GM23338 (cell line): ENCODE measurements around the gene ADCYAP1R1. TPM values are rescaled to one million over a fixed set of nuclear protein-coding genes. Genes with fewer than 3 reads are reported as not detected.

ENCODE experiments used
- ATAC-seq: fragments of 200-7000 bp; cut with Tn5 transposase; 3 replicates; pipeline ENCODE4 v1.9.1; 2020
- DNase-seq: peaks from one replicate; pipeline ENCODE4 v3.0.0-alpha.2; 2015; ENCODE audit warnings: low spot score
- H2AFZ ChIP-seq: fragments of 200-600 bp; sonication (generic); 2 replicates; pipeline ENCODE4 v1.8.0; 2016; ENCODE audit warnings: antibody characterized with exemption, mild to moderate bottlenecking, moderate library complexity
- H3F3A ChIP-seq: fragments of 200-600 bp; sonication (generic); replicated peaks from 2 replicates; pipeline ENCODE4 v1.8.0; 2017; ENCODE audit warnings: antibody characterized with exemption, mixed run types, low read depth
- H3K27ac ChIP-seq: fragments of 200-600 bp; sonication (generic); 2 replicates; pipeline ENCODE4 v1.6.1; 2016; ENCODE audit warnings: low read depth
- H3K27me3 ChIP-seq: fragments of 200-600 bp; sonication (generic); 2 replicates; pipeline ENCODE4 v1.8.0; 2016; ENCODE audit warnings: mild to moderate bottlenecking, mixed run types, moderate library complexity; ENCODE audit not compliant: insufficient read depth
- H3K36me3 ChIP-seq: fragments of 200-600 bp; sonication (generic); 2 replicates; pipeline ENCODE4 v1.8.0; 2016; ENCODE audit warnings: mild to moderate bottlenecking; ENCODE audit not compliant: insufficient read depth
- H3K4me1 ChIP-seq: fragments of 200-600 bp; sonication (generic); 2 replicates; pipeline ENCODE4 v1.8.0; 2016; ENCODE audit warnings: mild to moderate bottlenecking, moderate library complexity; ENCODE audit not compliant: insufficient read depth
- H3K4me2 ChIP-seq: fragments of 200-600 bp; sonication (generic); 2 replicates; pipeline ENCODE4 v1.7.1; 2017; ENCODE audit warnings: mixed run types
- H3K4me3 ChIP-seq: fragments of 200-600 bp; sonication (generic); 2 replicates; pipeline ENCODE4 v1.6.1; 2016; ENCODE audit warnings: mixed run types
- H3K79me2 ChIP-seq: fragments of 200-600 bp; sonication (generic); replicated peaks from 2 replicates; pipeline ENCODE4 v1.8.0; 2017; ENCODE audit warnings: mild to moderate bottlenecking; ENCODE audit not compliant: insufficient read depth
- H3K9me2 ChIP-seq: fragments of 200-600 bp; sonication (generic); 2 replicates; pipeline ENCODE4 v1.8.0; 2017; ENCODE audit not compliant: insufficient read depth
- H4K20me1 ChIP-seq: fragments of 200-600 bp; sonication (generic); replicated peaks from 2 replicates; pipeline ENCODE4 v1.8.0; 2017; ENCODE audit warnings: mild to moderate bottlenecking; ENCODE audit not compliant: insufficient read depth
- H3K27ac Mint-ChIP-seq: 2 replicates; pipeline ENCODE4 v1.8.0; 2020; ENCODE audit warnings: inconsistent platforms, mild to moderate bottlenecking, moderate library complexity, mixed read lengths
- H3K27me3 Mint-ChIP-seq: 3 replicates; pipeline ENCODE4 v1.8.0; 2022; ENCODE audit warnings: low read depth, mild to moderate bottlenecking, moderate library complexity, mixed read lengths, inconsistent platforms; ENCODE audit not compliant: insufficient read depth, poor library complexity
- H3K36me3 Mint-ChIP-seq: 3 replicates; pipeline ENCODE4 v1.8.0; 2021; ENCODE audit warnings: low read depth, mild to moderate bottlenecking, inconsistent platforms, moderate library complexity, mixed read lengths
- H3K4me1 Mint-ChIP-seq: 3 replicates; pipeline ENCODE4 v1.8.0; 2020; ENCODE audit warnings: mild to moderate bottlenecking, inconsistent platforms, mixed read lengths
- H3K4me3 Mint-ChIP-seq: 3 replicates; pipeline ENCODE4 v1.8.0; 2021; ENCODE audit warnings: moderate library complexity, mild to moderate bottlenecking, inconsistent platforms, mixed read lengths
- H3K9me3 Mint-ChIP-seq: 3 replicates; pipeline ENCODE4 v1.8.0; 2020; ENCODE audit warnings: moderate library complexity, mild to moderate bottlenecking, inconsistent platforms, mixed read lengths
- CREB1 ChIP-seq: fragments of 250-450 bp; sonication (Bioruptor Pico); IDR thresholded peaks from 2 replicates; pipeline ENCODE4 v1.5.0; 2020; ENCODE audit warnings: low read depth, mild to moderate bottlenecking, moderate library complexity
- CTCF ChIP-seq, 2 experiments: fragments of 200-600 bp in 1 of 2; sonication (generic) in 1 of 2; conservative IDR thresholded peaks; 2 replicates each; pipeline versions ENCODE4 v1.5.1 to v1.6.1; 2016 to 2017; ENCODE audit warnings: antibody characterized with exemption in 2 of 2, low read depth in 2 of 2, mild to moderate bottlenecking in 2 of 2, moderate library complexity in 1 of 2
- ETS1 ChIP-seq: IDR thresholded peaks from 2 replicates; pipeline ENCODE4 v1.6.1; 2016; ENCODE audit warnings: antibody characterized with exemption
- EZH2 ChIP-seq: fragments of 200-600 bp; sonication (generic); IDR thresholded peaks from one replicate; pipeline ENCODE4 v1.8.0; 2017; ENCODE audit warnings: antibody characterized with exemption, mild to moderate bottlenecking, low read depth; ENCODE audit not compliant: unreplicated experiment
- EZH2phosphoT487 ChIP-seq: fragments of 200-600 bp; sonication (generic); IDR thresholded peaks from one replicate; pipeline ENCODE4 v1.8.1; 2018; ENCODE audit warnings: antibody characterized with exemption; ENCODE audit not compliant: unreplicated experiment
- JUNB ChIP-seq: IDR thresholded peaks from one replicate; pipeline ENCODE4 v1.6.1; 2016; ENCODE audit warnings: antibody characterized with exemption; ENCODE audit not compliant: unreplicated experiment
- NANOG ChIP-seq: IDR thresholded peaks from 2 replicates; pipeline ENCODE4 v1.6.1; 2016; ENCODE audit warnings: antibody characterized with exemption, borderline replicate concordance
- POLR2AphosphoS5 ChIP-seq: IDR thresholded peaks from 2 replicates; pipeline ENCODE4 v1.6.1; 2016; ENCODE audit warnings: antibody characterized with exemption, low read depth
- REST ChIP-seq: IDR thresholded peaks from one replicate; pipeline ENCODE4 v1.6.1; 2018; ENCODE audit warnings: antibody characterized with exemption; ENCODE audit not compliant: unreplicated experiment
- STAT1 ChIP-seq: IDR thresholded peaks from one replicate; pipeline ENCODE4 v1.6.1; 2016; ENCODE audit warnings: antibody characterized with exemption; ENCODE audit not compliant: unreplicated experiment
- ZNF114 ChIP-seq: fragments of 250-450 bp; sonication (Bioruptor Pico); IDR thresholded peaks from 2 replicates; pipeline ENCODE4 v1.5.0; 2020; ENCODE audit warnings: mild to moderate bottlenecking, moderate library complexity
- ZNF331 ChIP-seq: fragments of 250-450 bp; sonication (Bioruptor Pico); IDR thresholded peaks from 2 replicates; pipeline ENCODE4 v1.5.0; 2020; ENCODE audit warnings: low read depth, mild to moderate bottlenecking, moderate library complexity
- ZNF462 ChIP-seq: fragments of 250-450 bp; sonication (Bioruptor Pico); IDR thresholded peaks from 2 replicates; pipeline ENCODE4 v1.5.0; 2020; ENCODE audit warnings: mild to moderate bottlenecking, moderate library complexity
- polyA plus RNA-seq: library from polyadenylated mRNA; unstranded; fragments of >200 nt; fragmentation: Nextera tagmentation; extraction: Ambion mirVana; gene quantifications from 2 replicates; pipeline ENCODE4 v1.2.1, GENCODE V29; 2016
- total RNA-seq: library from RNA; depleted of rRNA; stranded (reverse); fragments of >200 nt; shearing (Covaris generic); gene quantifications from 2 replicates; pipeline ENCODE4 v1.2.3, GENCODE V29; 2014

ADCYAP1R1 gene
- total and polyA plus RNA-seq, 2 experiments from 2014 or later, result 1.8 to 10.6 TPM

- Histone ChIP-seq H3K27ac (no peak overlapping the region), H3K4me2 (no peak overlapping the region), H3K36me3 (no peaks in the 10 kb centered on the region), H3F3A (no peaks in the 10 kb centered on the region), H3K79me2 (no peaks in the 10 kb centered on the region), H3K4me1 (no peaks in the 10 kb centered on the region), H3K9me2 (no peaks in the 10 kb centered on the region), H3K27me3 (no peaks in the 10 kb centered on the region), H2AFZ (no peak overlapping the region), H4K20me1 (no peaks in the 10 kb centered on the region), H3K4me3 (no peak overlapping the region)
- Mint-ChIP-seq H3K27me3 (peaks cover 10% of the 10 kb centered on the region), H3K27ac (no peak overlapping the region), H3K9me3 (no peaks in the 10 kb centered on the region), H3K4me1 (peaks cover 2% of the 10 kb centered on the region), H3K36me3 (peaks cover 7% of the 10 kb centered on the region), H3K4me3 (no peak overlapping the region)
- DNase-seq, result no peak
- ATAC-seq, result no peak
- no peak for TF ChIP-seq ZNF114 (CRISPR knock-in tag)
- TF ChIP-seq POLR2AphosphoS5, result no peak
- TF ChIP-seq REST, result no peak
- TF ChIP-seq STAT1, result no peak
- TF ChIP-seq ZNF331 (CRISPR knock-in tag), result no peak
- TF ChIP-seq JUNB, result no peak
- no peak for TF ChIP-seq CREB1 (CRISPR knock-in tag)
- TF ChIP-seq EZH2phosphoT487, result no peak
- no peak for TF ChIP-seq ETS1
- no peak for TF ChIP-seq EZH2
- TF ChIP-seq ZNF462, result no peak
- TF ChIP-seq NANOG, result no peak
- no peak for TF ChIP-seq CTCF (conservative IDR thresholded peaks at IDR 0.05; ENCODE audit: low read depth in 2 of 2)
Observed at GRCh38 chr7:31067491-31067890, 15.4 kb downstream of the ADCYAP1R1 start.
